K562 (cell line): ENCODE data around the gene NTSR1.

ENCODE experiments used
- CBFA2T3 ChIP-seq: fragments of 450-650 bp; IDR thresholded peaks from 2 replicates; pipeline ENCODE4 v1.6.1; 2017
- EGR1 ChIP-seq: fragments of 450-650 bp; conservative IDR thresholded peaks from 2 replicates; pipeline ENCODE4 v1.6.1; 2017; ENCODE audit warnings: mild to moderate bottlenecking
- FOXJ3 ChIP-seq: sonication (generic); formaldehyde crosslinking; IDR thresholded peaks from 2 replicates; pipeline ENCODE4 v1.4.0; 2020; ENCODE audit warnings: mild to moderate bottlenecking, missing genetic modification reagents
- TARDBP ChIP-seq: fragments of 450-650 bp; IDR thresholded peaks from 2 replicates; pipeline ENCODE4 v1.6.1; 2016
- ZNF253 ChIP-seq: fragments of 250-450 bp; sonication (Bioruptor Pico); conservative IDR thresholded peaks from 2 replicates; pipeline ENCODE4 v1.6.1; 2021; ENCODE audit warnings: mild to moderate bottlenecking
- TF ChIP-seq, protein P1 (sequence below), 3 experiments: IDR thresholded peaks in 2 of 3; conservative IDR thresholded peaks in 1 of 3; 2 replicates each; pipeline ENCODE4 v1.5.1; 2011 to 2012; ENCODE audit warnings: low read length in 3 of 3, mild to moderate bottlenecking in 3 of 3, control low read depth in 2 of 3, improper control_type of control experiment in 1 of 3, inconsistent platforms in 1 of 3, low read depth in 1 of 3, mixed read lengths in 1 of 3, moderate library complexity in 1 of 3; ENCODE audit not compliant: insufficient read depth in 2 of 3
- TF ChIP-seq, protein P2 (sequence below): IDR thresholded peaks from 2 replicates; pipeline ENCODE4 v1.6.1; 2016; ENCODE audit warnings: missing genetic modification characterization, missing compliant biosample characterization

DNA sequence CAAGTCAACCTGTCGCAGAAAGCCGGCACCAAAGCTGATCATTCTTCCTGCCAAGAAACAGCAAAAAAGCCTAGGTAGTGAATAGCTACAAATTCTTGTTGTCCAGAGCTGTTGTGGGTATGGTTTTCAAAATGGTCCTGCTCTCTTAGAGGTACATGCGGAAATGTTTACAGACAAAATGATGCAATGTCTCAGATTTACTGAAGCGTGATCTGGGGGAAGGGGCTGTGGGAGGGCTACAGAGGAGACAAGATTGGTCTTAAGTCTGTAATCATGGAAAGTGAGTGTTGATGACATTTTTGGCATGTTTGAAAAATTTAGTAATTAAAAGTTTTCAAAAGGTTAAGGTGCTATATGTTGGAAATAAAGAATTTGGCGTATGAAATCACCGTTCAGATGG lies 6.2 kb downstream of the NTSR1 start:
- TF ChIP-seq, protein P1, sequence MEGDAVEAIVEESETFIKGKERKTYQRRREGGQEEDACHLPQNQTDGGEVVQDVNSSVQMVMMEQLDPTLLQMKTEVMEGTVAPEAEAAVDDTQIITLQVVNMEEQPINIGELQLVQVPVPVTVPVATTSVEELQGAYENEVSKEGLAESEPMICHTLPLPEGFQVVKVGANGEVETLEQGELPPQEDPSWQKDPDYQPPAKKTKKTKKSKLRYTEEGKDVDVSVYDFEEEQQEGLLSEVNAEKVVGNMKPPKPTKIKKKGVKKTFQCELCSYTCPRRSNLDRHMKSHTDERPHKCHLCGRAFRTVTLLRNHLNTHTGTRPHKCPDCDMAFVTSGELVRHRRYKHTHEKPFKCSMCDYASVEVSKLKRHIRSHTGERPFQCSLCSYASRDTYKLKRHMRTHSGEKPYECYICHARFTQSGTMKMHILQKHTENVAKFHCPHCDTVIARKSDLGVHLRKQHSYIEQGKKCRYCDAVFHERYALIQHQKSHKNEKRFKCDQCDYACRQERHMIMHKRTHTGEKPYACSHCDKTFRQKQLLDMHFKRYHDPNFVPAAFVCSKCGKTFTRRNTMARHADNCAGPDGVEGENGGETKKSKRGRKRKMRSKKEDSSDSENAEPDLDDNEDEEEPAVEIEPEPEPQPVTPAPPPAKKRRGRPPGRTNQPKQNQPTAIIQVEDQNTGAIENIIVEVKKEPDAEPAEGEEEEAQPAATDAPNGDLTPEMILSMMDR (IDR thresholded peaks at IDR 0.05 in 2 of 3, conservative IDR thresholded peaks at IDR 0.05 in 1 of 3; ENCODE audit: insufficient read depth in 2 of 3, low read depth in 1 of 3, low read length in 3 of 3): no peak
- no peak for TF ChIP-seq ZNF253 (CRISPR knock-in tag)
- TF ChIP-seq FOXJ3 (CRISPR knock-in tag): no peak
- no peak for TF ChIP-seq EGR1
- TF ChIP-seq CBFA2T3: no peak
- TF ChIP-seq TARDBP: no peak
- TF ChIP-seq, protein P2, sequence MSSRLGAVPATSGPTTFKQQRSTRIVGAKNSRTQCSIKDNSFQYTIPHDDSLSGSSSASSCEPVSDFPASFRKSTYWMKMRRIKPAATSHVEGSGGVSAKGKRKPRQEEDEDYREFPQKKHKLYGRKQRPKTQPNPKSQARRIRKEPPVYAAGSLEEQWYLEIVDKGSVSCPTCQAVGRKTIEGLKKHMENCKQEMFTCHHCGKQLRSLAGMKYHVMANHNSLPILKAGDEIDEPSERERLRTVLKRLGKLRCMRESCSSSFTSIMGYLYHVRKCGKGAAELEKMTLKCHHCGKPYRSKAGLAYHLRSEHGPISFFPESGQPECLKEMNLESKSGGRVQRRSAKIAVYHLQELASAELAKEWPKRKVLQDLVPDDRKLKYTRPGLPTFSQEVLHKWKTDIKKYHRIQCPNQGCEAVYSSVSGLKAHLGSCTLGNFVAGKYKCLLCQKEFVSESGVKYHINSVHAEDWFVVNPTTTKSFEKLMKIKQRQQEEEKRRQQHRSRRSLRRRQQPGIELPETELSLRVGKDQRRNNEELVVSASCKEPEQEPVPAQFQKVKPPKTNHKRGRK (tag): no peak
